Measurements from ENCODE around the gene LURAP1L.

Gene LURAP1L

DNA sequence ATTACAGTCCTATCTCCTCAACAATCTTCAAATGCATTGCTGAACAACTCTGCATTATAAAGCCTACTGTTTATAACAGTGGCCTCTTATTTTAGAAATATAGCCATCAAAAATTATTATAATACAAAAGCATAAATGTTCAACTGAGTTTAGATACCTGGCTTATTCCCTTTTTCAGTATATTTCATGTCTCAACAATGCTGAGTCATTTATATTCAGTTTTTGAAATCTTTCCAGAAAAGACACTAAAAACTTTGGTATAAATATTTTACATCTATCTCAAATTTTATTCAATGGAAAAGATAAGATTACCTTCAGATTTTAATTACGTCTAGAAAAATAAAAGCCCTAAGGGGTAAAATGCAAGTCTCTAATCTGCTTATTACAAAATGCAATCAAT lies 37.9 kb downstream of the LURAP1L start:
- in situ Hi-C loops (cut with MboI; ENCODE audit: low sequenced_read_pairs): no loop called here

DNA sequence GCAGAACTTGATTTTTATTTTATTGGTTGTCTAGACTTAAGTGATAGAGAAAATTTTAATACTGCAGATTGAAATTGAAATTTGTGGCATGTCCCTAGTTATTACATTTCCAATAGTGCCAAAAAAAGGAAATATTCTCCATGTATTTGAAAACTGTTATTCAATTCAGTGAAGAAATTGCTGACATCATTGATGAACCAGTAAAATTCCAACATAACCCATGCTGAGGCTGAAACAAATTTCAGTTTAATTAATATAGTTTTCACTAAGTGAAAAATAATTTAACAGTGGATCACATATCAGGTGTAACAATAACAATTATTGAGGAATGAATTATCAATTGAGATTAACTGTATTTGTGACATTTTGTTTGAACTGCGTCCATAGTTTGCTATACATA lies 38.7 kb downstream of the LURAP1L start:
- in situ Hi-C loops (cut with MboI; ENCODE audit: low sequenced_read_pairs): no loop called here

DNA sequence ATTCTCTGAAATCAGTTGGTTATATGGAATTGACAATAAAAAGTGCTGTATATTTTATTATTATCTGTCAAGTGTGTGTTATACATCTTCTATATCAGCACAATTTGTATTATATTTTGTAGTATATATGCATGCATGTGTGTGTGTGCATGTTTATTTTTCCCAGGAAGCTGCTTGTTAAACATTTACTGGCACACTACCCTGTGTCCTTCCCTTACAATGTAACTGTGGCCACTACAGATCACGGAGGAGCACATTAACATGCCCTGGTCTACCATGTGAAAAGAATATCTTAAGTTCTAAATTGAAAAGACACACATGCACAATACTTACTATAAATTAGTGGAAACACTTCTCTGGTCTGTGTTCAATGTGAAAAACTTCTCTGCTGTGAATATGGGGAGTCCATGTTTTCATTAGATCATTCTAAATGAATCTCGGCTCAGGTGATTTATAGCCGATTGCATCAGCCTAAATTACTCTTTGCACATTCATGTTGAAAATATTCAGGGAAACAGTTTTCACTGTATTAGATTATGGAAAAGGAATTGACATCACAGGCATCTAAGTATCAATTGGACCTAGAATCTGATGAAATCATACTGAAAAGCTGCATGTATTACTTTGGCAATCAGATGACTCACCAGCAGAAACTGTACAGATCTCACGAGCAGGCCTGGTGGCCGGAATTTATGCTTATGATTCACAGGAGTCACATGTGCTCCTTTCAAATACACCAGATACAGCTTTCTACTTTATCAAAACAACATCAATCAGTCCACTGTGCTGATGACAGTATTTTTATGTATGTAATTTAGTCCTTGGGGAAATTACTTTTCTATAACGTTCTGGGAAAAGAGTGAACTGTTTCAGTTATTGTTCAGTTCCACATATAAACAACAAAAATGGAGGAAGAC lies 39.4 kb downstream of the LURAP1L start:
- in situ Hi-C loops (cut with MboI; ENCODE audit: low sequenced_read_pairs): no loop called here

DNA sequence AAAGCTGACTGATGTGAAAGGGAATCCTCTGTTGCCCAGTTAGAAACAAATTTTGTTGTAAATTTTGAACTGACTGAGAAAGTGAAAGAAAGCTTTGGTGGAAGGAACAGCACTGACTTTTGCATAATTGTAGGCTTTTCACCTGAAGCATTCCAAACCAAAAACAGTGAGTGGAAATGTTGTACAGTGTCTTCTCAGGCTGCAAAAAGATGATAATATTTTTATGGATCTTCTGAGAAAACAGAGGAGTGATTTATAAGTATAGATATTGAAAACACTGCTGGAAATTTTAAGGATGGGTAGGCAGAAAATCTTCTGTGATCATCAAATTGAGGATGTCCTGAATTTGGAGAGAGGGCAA lies 40.0 kb downstream of the LURAP1L start:
- in situ Hi-C loops (cut with MboI; ENCODE audit: low sequenced_read_pairs): no loop called here

DNA sequence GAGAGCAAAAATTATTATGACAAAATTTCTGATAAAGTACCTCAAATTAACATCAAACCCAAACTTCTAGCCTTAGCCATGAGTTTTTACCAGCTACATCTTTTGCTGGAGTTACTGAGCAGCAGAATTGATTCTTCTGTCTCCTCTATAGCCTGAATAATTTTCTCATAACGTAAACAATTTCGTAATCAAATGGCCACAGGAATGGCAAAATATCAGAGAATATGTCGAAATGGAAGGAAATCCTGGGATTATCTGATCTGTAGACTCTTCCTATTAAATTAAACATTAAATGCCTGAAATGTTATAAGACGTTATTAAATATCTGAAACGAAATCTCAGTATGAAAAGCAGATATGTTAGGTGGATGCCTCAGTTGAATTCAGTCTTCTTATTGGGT lies 41.1 kb downstream of the LURAP1L start:
- in situ Hi-C loops (cut with MboI; ENCODE audit: low sequenced_read_pairs): no loop called here

DNA sequence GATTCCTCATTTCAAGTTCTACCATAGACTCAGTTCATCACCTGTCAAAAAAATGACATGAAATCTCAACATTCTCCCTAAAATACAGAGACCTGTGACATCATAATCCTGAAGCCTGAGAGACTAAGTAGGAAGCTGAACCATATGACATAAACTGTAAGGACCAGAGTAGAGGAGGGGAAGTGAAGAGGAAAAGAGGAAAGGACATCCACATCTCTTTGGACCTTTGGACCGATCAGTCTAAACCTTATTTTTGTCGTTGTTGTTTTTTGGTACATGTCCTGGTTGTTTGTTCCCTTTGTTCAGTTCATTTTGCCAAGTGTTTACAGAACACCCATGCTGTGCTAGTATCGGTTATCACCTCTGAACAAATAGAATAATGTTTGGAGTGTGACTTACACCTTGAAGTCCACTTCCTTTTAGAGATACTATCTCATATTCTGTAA lies 41.9 kb downstream of the LURAP1L start:
- in situ Hi-C loops (cut with MboI; ENCODE audit: low sequenced_read_pairs): no loop called here

DNA sequence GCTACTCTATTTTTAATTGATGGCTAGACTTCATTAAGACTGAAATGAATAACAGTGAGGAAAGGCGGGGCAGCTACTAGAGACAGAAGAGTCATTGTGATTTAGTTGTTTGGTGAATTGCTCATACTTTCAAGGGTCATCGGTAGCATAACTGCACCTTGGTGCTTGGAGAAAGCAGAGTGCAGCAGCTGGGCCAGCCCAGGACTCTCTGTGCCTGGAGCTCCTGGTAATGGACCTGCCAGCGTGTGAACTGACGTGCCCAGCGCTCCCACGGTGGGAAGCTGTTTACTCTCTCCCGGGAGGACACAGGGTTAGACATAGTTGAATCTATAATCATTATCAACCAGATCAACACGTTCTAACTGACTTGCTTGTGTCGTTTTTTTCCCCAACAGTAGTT lies 42.9 kb downstream of the LURAP1L start:
- in situ Hi-C loops (cut with MboI; ENCODE audit: low sequenced_read_pairs): no loop called here

DNA sequence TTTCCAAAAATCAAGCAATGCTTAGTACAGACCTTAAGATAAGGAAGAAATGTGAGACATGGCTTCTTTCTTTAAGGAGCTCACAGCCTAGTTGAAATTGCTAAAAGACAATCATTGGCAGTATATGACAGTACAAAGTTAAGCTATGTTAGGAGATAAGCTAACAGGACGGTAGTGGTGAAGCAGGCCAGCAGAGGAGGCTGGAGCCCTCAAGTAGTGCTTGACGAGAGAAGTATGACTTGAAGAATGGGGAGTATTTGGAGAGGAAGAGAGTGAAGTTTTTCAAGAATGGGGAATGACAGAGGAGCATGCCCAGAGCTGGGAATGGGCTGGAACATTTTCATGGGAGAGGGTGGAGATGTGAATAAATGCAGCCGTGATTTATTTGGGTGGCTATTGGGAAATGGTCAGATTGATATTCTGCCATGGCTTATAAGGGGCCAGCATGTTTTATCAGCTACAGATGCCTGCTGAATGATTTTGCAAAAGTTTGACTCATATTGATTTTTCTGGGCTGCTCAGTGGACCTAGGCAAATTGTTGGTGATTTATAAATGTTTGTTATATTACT lies 43.7 kb downstream of the LURAP1L start:
- in situ Hi-C loops (cut with MboI; ENCODE audit: low sequenced_read_pairs): no loop called here

DNA sequence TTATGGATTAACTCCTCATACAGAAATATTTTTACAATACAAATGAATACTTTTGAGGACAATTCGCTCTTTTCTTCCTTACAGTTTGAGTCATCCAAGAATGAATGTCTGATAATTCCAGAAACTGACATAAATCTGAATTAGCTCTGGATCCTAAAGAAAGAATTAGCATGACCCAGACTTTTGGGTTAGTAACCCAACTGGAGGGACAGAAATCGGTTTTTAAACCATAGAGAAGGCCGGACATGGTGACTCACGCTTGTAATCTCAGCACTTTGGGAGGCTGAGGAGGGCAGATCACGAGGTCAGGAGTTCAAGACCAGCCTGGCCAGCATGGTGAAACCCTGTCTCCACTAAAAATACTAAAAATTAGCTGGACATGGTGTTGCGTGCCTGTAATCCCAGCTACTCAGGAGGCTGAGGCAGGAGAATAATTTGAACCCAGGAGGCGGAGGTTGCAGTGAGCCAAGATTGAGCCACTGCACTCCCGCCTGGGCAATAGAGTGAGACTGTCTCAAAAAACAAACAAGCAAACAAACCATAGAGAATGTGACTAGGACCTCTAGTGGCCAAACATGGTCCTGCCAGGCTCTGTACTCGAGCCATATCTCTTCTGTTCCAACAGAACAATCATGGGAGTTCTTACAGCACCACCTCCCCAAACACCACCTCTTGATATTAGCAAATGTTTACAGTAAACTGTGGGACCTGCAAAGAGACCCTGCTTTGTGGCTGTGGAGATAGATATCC lies 44.8 kb downstream of the LURAP1L start:
- in situ Hi-C loops (cut with MboI; ENCODE audit: low sequenced_read_pairs): no loop called here

DNA sequence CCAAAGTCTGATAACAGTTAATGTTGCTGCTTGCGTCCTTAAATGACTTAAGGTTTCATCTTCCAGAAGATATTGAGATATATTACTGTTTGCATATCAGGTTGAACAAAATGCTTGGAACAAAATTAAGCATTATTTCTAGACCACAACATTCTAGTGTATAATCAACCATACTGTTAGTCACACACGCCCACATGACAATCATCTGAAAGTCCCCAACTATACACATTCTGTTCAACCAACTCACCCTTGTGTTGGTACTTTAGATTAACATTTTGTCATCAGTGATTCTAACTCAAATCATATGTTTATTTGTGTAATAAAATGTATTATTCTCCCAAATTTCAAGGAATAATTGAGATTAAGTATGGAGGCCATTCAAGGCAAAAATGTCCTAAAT lies 47.3 kb downstream of the LURAP1L start:
- in situ Hi-C loops (cut with MboI; ENCODE audit: low sequenced_read_pairs): no loop called here

DNA sequence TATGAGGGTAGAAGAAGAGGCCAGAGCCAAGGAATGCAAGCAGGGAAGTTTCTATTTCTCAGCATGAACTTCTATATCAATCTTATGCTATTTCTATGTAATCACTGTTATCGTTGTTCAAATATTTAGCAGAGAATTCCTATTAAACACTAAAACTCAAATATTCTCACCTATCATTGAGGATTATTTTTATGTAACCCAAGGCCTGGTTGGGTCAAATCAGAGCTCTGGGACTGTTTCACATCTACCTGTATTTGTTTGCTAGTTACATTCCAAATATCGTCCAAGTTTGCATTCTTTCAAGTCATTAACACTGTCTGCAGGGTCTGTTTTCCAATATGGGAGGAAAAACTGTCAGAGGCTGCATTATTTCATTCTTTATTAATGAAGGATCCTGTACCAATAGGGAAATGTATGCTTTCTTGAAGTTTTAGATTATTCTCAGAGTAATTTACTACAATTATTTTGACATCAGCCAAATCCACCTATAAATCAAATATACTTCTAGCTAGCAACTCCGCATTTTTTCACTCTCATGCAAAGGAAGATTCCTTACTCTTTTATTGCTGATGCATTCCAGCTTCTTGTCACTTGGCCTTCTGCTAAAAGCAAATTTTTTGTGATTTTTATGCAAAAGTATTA lies 52.2 kb downstream of the LURAP1L start:
- in situ Hi-C loops (cut with MboI; ENCODE audit: low sequenced_read_pairs): no loop called here

DNA sequence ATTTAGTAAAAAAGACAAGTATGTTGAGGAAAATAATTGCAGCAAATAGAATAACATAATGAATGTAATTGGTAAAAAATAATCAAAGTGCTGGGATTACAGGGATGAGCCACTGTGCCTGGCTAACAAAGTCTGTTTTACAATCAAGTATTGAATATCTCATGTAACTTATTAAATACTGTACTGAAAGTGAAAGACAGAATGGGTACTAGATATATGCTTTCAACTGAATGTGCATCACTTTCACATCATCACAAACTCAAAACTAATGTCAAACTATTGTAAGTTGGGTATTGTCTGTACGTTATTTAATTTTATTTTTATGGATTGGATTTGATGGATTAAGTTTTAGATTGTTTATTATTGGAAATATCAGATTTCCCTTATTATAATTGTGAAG lies 58.9 kb downstream of the LURAP1L start:
- in situ Hi-C loops (cut with MboI; ENCODE audit: low sequenced_read_pairs): no loop called here

DNA sequence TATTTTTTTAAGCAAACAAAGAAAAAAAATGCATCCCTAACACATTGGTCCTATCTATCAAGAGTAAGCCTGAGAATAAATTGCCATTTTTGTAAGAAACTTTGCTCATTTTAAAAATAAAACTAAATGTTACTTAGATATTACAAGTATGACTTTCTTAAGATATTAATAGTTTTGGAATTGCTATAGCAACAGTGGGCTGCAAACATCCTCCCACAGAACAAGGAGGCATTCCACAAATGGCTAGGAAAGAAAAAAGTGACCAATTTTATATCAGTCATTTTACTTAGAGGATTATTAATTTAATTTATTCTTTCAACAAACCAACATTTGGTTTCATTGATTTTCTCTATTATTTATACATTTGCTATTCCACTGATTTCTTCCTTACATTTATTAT lies 63.7 kb downstream of the LURAP1L start:
- in situ Hi-C loops (cut with MboI; ENCODE audit: low sequenced_read_pairs): no loop called here

DNA sequence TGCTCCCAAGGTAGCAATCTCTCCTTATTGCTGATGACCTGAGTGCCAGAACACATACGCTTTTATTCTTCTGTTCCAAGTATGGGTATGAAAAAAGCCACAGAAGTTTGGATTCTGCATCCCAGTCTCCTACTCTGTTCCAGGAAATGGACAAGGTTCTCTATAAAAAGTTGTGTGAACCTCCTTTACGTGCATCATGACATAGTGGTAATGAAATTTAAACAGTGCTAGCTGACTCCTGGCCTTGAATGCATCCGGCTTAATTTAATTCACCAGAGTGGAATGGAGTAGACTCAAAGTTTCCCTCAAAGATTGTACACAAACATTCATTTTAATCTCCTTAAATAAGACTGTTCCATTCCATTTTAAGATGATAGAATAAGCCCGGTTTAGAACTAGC lies 68.9 kb downstream of the LURAP1L start:
- in situ Hi-C loops (cut with MboI; ENCODE audit: low sequenced_read_pairs): no loop called here

DNA sequence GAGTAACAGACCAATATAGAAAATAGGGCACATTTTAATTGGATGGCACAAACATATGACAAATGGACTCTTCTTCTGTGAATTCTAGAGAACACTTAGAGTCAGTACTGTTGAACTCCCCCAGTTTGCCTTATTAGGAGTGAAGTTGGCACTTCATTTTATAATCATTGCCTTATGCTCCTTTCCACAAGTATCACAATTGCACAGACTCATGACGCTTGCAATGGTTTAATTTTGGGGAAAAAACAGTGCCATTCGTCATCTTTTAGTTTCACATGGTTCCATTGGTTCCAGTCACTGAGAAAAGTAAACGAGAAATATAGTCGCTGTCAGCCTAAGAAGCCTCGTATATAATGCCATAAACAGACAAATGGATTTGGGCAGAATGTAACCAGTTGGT lies 71.2 kb downstream of the LURAP1L start:
- in situ Hi-C loops (cut with MboI; ENCODE audit: low sequenced_read_pairs): no loop called here

DNA sequence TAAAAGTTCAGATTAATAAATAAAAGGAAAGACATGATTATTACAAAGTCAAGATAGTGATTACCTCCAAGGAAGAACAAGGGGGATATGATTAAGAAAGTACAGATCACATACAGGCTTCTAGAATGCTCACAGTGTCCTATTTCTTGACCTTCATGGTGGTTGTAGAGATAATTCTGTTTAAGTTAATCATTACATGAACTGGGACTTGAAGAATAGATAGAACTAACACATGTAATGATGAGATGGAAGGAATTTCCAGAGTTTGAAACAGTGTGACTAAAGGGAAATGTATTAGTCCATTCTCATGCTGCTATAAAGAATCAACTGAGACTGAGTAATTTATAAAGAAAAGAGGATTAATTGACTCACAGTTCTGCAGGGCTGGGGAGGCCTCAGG lies 72.7 kb downstream of the LURAP1L start:
- in situ Hi-C loops (cut with MboI; ENCODE audit: low sequenced_read_pairs): no loop called here

DNA sequence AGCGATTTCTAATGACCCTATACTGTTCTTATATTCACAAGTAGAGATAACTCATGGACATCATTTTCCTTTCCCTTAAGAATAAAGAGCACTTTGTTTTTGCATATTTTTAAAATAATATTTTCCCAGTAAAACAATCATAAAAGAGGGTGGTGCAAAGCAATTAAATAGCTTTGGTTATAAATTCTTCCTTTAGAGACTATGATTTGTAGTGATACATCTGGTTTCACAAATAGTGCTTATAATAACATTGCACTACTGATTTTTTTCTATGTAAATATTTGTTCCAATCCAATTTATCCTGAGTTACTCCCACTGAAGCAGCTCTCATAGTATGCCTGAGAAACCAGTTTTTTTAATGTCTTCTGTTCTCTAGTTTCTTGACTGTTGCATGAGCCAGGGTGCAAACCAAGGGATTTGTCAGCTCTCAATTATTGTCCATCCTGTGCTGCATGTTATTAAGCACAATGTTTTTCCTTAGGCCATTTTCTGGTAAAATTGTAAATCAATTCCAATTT lies 74.7 kb downstream of the LURAP1L start:
- in situ Hi-C loops (cut with MboI; ENCODE audit: low sequenced_read_pairs): no loop called here

DNA sequence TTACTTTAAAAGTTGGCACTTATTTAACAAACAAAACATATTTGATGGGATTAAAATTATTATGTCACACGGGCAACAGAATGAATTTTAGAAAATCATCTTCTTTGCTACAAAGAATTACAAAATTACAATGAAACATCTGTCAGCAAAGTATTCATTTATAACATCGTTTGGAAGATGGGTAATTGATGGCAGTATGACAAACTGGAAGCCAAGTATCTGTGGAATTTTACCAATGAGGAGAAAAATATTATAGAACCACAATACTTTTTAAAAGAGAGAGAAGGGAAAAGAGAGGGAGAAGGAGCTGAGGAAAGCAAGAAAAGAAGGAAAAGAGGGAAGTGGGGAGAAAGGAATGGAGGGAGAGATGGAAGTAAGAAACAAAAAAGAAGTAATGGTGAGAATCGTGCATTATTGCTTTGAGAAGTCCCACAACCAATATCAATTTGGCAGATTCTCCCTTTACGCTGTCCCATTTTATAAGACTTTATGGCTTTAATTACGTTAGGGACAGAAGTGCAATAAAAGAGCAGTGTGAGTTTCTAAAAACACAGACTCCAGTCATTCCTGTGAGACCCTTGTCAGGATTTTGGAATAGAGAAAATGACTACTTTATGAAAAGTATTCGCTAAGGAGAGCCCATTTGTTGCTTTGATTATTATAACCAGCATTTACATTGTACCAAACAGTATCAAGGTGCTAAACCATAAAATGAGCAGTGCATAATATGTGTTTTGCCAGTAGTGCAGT lies 76.7 kb downstream of the LURAP1L start:
- in situ Hi-C loops (cut with MboI; ENCODE audit: low sequenced_read_pairs): no loop called here

DNA sequence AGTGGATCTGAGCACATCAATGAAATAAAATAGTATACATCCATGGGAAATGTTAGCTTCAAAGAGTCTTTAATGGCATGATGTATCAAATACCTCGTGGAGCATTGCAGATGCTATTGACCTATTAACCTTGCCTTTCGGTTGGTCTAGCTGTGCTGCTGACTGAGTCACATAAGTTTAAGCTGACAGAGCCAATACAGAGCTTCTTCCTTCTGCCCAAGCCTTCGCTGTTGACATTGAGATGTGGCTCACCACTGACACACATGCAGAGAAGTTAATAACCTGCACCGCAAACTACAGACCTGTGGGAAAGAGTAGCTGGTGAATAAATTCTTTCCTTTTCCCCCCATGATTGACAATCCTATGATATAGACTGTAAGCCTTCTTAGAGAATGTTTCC lies 78.2 kb downstream of the LURAP1L start:
- in situ Hi-C loops (cut with MboI; ENCODE audit: low sequenced_read_pairs): no loop called here

DNA sequence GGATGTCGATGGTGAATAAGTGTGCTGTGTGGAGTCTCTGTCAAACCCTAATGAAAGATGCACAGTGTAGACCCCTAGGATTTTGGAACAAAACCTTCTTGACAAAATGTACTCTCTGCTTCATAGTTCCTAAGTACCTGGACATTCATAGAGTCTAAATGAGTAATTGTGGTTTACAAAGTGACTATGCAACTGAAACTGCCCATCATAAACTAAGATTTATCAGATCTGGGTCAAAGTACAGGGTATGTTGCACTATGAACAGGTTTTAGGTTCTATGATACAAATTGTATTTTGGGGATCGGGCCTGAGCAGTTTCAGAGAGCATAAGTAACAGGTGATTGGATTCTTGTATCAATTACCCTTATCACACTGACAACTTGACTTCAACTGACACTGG lies 79.4 kb downstream of the LURAP1L start:
- in situ Hi-C loops (cut with MboI; ENCODE audit: low sequenced_read_pairs): no loop called here

DNA sequence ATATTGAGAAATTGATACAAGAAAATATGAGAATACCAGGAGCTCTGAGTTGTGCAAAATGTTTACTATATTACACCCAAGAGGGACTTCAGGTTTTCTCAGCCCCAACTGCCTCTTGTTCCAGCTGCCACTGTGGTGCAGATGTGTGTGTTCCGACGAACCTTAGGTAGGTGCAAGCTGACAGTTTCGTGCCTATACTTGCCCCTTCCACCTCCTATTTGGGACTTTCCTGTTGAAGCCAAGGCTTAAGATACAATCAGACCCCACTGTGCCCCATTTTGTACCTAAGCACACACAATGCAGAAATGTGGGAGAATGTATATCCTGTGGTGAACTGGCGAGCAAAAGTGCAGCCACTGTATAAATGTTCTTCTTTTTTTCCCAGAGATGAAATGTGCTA lies 80.2 kb downstream of the LURAP1L start:
- in situ Hi-C loops (cut with MboI; ENCODE audit: low sequenced_read_pairs): no loop called here
